Esophagus (tissue), 2 donors: ENCODE data around the gene KIFC3. TPM values are rescaled to one million over a fixed set of nuclear protein-coding genes. Genes with fewer than 3 reads are reported as not detected.

Experiments
- H3K27ac ChIP-seq, 2 donors: one replicate each; pipeline ENCODE4 v1.5.1; 2013; ENCODE audit warnings: low read depth in 2 of 2, mild to moderate bottlenecking in 2 of 2, inconsistent platforms in 1 of 2, low read length in 1 of 2, moderate library complexity in 1 of 2
- H3K27me3 ChIP-seq, 2 donors: one replicate each; pipeline ENCODE4 v1.6.1; 2013; ENCODE audit warnings: low read length in 2 of 2, control low read depth in 1 of 2, mild to moderate bottlenecking in 1 of 2; ENCODE audit not compliant: insufficient read depth in 2 of 2, control insufficient read depth in 1 of 2
- H3K36me3 ChIP-seq, 2 donors: one replicate each; pipeline ENCODE4 v1.6.1; 2013; ENCODE audit warnings: low read length in 1 of 2; ENCODE audit not compliant: control insufficient read depth in 2 of 2, insufficient read depth in 2 of 2
- H3K4me1 ChIP-seq, 2 donors: one replicate each; pipeline ENCODE4 v1.6.1; 2013; ENCODE audit warnings: low read length in 1 of 2; ENCODE audit not compliant: control insufficient read depth in 2 of 2, insufficient read depth in 2 of 2
- H3K4me3 ChIP-seq, 2 donors: one replicate each; pipeline ENCODE4 v1.5.1; 2013; ENCODE audit warnings: low read length in 2 of 2, mild to moderate bottlenecking in 2 of 2, low read depth in 1 of 2, moderate library complexity in 1 of 2
- H3K9me3 ChIP-seq, 2 donors: one replicate each; pipeline ENCODE4 v1.6.1; 2013; ENCODE audit warnings: mild to moderate bottlenecking in 2 of 2, low read depth in 1 of 2, low read length in 1 of 2, moderate library complexity in 1 of 2; ENCODE audit not compliant: control insufficient read depth in 2 of 2, insufficient read depth in 1 of 2
- WGBS, 2 donors: extraction: QIAGEN DNeasy Blood & Tissue Kit; methylation state at CpG; one replicate each; pipeline ENCODE4 v1.1.7; 2013; 5-methylcytosine and 5-hydroxymethylcytosine counted together
- polyA plus RNA-seq, 2 donors: library from polyadenylated mRNA; stranded (reverse); fragments of 200-250 nt; gene quantifications; one replicate each; pipeline ENCODE4 v1.2.3, GENCODE V29; 2013
- donor health status: healthy with polysubstance abuse.
- donor health status: Bipolar disorder and iron deficiency.

KIFC3 gene
- polyA plus RNA-seq, 2 donors = 21.9 to 65.1 TPM

DNA sequence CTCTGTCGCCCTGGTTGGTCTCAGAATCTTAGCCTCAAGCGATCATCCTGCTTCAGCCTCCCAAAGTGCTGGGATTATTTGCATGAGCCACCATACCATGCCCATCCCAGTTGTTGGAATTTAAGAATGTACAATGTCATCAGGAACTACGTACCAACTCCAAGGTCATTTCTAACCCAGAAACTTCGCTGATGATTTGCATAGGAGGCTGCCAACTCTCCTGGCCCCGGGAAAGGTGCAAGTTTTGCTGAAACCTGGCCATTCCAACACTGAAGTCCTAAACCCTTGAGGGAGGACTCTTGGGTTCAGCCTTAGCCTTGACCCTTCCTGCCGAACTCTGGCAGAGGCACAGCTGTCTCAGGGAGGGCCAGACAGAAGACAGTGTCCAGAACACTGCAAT, 2.9 kb upstream of the KIFC3 start:
- no peaks in the 10 kb centered on the region for H3K36me3 ChIP-seq
- no peak overlapping the region for H3K4me3 ChIP-seq
- peaks cover 6 to 21% of the 10 kb centered on the region in 2 donors for H3K4me1 ChIP-seq
- WGBS, 2 donors = 77 to 86% methylated on average over 6 of the region's 6 CpGs
- H3K27ac ChIP-seq = no peak overlapping the region
- H3K27me3 ChIP-seq = no peaks in the 10 kb centered on the region
- no peaks in the 10 kb centered on the region for H3K9me3 ChIP-seq

DNA sequence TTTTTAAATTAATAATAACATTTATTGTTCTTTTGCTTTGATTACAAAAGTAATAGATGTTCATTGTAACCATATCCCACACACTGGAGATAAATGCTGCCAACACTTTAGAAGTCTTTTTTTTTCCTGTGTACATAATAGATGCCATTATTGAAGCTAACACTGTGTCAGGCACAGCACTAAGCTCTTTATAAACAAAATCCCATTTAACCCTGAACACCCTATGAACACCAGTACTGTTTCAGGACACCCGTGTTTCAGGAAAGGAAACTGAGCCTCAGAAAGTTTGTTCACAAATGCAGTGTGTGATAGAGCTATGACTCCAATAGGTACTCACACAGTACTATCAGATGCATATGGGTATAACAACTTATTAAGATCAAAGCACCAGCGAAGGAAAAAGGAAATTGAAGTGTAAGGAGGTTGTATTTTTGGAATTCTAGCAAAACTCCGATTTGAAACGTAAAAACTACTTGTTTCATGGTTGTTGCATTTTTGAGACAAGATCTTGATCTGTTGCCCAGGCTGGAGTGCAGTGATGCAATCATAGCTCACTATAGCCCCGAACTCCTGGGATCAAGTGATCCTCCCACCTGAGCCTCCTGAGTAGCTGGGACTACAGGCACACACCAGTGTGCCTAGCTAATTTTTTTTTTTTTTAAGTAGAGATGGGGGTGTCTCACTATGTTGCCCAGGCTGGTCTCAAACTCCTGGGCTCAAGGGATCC, 2.0 kb upstream of the KIFC3 start:
- no peaks in the 10 kb centered on the region for H3K27me3 ChIP-seq
- no peaks in the 10 kb centered on the region for H3K9me3 ChIP-seq
- WGBS, 2 donors = 59 to 65% methylated on average over 5 of the region's 5 CpGs
- H3K4me1 ChIP-seq = peaks cover 7 to 19% of the 10 kb centered on the region in 2 donors
- no peak overlapping the region for H3K4me3 ChIP-seq
- no peak overlapping the region for H3K27ac ChIP-seq
- H3K36me3 ChIP-seq = no peaks in the 10 kb centered on the region

DNA sequence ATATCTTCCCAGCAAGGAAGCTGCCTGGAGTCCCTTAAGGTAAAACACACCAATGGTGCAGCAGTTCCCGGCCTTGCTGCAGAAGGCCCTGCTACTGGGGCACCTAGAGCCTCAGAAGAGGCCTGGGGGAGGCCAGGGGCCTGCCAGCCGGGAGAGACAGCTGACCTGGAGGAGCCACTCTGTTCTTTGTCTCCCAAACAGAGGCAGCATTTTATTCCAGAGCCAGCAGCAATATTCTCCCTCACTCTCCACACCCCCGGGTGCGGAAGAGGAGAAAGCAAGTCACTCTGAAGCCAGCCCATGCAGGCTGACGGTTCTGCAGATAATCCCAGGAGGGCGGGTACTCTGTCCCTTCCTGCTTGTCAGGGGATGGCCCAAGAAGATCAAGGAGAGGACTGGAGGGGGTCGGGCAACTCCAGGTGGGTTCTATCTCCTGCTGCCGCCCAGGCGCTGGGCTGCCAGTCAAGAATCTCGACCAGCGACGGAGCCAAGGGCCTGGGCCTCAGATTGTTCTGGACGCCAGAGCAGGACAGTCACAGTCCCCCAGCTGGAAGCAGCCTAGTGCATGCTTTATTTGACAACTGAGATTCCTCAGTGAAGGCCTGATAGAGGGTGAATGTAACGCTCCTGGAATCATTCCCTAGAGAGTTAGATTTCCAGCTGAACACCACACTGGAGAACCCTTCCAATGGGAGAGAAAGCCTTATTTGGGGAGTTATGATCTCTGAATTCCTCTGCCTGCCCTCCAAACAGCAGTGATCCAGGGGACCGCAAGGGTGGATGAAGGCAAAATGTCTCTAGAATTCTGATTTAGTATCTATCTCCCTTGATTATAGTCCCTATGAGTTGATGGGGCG, 1.1 kb upstream of the KIFC3 start:
- peak overlapping the region; percentile 34 to 36 for H3K27ac ChIP-seq
- peaks cover 7 to 19% of the 10 kb centered on the region in 2 donors for H3K4me1 ChIP-seq
- 61 to 68% methylated on average over 16 of the region's 16 CpGs for WGBS, 2 donors
- H3K9me3 ChIP-seq = no peaks in the 10 kb centered on the region
- no peak overlapping the region for H3K4me3 ChIP-seq
- no peaks in the 10 kb centered on the region for H3K36me3 ChIP-seq
- no peaks in the 10 kb centered on the region for H3K27me3 ChIP-seq

DNA sequence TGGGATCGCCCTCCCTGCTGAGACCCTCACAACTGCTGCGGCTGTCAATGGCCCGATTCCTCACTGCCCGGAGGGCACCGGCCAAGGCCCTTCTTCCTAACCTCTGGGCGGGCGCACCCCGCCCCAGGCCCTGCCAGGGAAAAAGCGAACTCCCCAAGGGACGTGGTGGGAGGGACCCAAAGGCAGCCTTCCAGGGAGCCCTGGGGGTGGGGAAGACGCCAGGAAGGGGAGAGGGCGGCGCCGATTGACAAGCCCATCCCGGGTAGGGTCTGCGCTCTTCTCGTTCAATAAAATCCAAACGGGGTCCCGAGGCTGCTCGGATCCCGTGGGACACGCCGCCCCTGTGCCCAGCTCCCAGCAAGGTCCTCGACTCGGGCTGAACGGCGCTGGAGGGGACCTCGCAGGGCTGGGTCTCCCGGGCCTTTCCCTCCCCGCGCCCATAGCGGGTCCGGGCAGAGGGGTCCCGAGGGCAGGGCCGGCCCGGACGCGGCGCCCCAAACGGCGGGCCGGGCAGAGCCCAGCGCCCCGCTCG, 416 bp downstream of the KIFC3 start:
- Histone ChIP-seq H3K36me3 (peaks cover 0 to 4% of the 10 kb centered on the region in 2 donors), H3K4me1 (peaks cover 10 to 22% of the 10 kb centered on the region in 2 donors), H3K27me3 (no peaks in the 10 kb centered on the region), H3K27ac (peak overlapping the region; percentile 36 to 83), H3K9me3 (no peaks in the 10 kb centered on the region), H3K4me3 (peak overlapping the region; percentile 49 to 59)
- 6 to 8% methylated on average over 45 of the region's 45 CpGs for WGBS, 2 donors

DNA sequence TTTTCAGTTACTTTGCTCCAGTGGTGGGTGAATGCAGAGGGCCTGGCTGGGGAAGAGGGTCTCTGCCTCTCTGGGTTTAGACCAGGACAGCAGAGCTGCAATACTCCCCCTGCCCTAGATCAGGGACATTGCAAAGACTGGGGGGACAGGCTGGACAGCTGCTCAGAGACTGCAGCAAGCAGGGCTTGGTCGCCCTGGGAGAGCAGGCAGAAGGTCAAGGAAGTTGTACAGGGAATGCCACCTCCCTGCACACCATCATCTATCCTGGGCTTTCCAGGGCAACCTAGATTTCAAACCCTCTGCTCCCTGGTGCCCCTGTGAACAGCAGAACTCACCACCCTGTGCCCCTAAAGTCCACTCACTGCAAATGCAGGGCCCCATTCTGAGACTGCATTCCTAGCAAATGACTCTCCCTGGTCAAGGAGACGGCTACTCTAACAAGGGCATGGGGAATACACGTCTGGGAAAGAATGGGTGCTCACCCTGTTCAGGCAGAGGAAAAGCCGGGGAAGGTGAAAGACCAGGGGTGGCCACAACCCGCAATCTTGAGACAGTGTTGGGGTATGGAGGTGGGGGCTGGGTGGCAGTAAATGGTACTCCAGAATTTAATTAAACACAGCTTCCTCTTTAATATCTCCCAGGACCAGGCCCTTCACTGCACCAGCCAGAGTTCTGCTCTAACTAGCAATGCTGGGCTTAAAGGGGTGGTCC, 1.0 kb downstream of the KIFC3 start:
- peak overlapping the region; percentile 49 to 59 for H3K4me3 ChIP-seq
- H3K36me3 ChIP-seq = peaks cover 0 to 4% of the 10 kb centered on the region in 2 donors
- H3K4me1 ChIP-seq = peaks cover 10 to 22% of the 10 kb centered on the region in 2 donors
- no peaks in the 10 kb centered on the region for H3K9me3 ChIP-seq
- H3K27ac ChIP-seq = peak overlapping the region; percentile 36 to 83
- 50 to 53% methylated on average over 5 of the region's 5 CpGs for WGBS, 2 donors
- H3K27me3 ChIP-seq = no peaks in the 10 kb centered on the region

DNA sequence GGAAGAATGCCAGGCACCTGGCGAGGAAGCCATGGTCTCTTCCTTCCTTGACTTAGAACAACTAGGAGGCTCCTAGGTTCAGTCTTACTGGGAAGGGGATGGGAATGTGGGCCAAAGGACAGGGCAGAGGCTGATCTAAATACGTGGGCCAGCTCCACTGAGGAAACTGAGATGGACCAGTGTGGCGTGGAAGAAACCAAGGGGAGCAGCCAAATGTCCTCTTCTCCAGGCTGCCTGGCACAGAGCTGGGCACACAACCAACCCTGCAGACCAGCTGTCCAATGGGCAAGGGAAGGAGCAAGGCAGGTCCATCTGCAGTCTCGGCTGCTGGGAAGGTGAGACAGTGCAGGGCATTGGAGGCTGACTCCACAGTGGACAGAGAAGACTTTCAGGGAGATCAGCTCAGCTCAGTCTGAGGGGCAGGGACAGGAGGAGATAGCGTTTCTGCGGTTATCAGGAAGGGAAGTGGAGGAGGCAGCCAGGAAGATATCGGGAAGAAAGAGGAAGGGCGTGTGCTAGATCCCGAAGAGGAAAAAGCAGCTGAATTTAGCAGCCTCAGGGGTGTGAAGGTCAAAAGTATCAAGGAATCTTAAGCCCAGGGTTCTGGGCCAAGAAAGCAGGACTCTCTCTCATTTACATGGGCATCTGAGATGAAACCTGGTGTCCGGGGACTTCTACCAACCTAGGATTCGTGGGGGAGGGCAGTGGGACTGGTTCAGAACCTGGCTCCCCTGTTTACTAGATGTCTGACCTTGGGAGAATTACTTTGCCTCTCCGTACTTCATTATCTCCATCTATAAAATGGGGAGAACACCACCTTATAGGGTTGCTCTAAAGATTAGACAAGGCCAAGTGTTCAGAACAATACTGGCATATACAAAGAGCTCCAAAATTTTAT, 1.8 kb downstream of the KIFC3 start:
- WGBS, 2 donors = 54 to 68% methylated on average over 12 of the region's 12 CpGs
- H3K27me3 ChIP-seq = no peaks in the 10 kb centered on the region
- no peaks in the 10 kb centered on the region for H3K9me3 ChIP-seq
- H3K4me3 ChIP-seq = peak overlapping the region in 1 of 2 donors; percentile 7
- peak overlapping the region in 1 of 2 donors; percentile 52 for H3K27ac ChIP-seq
- peaks cover 10 to 22% of the 10 kb centered on the region in 2 donors for H3K4me1 ChIP-seq
- H3K36me3 ChIP-seq = peaks cover 0 to 4% of the 10 kb centered on the region in 2 donors

DNA sequence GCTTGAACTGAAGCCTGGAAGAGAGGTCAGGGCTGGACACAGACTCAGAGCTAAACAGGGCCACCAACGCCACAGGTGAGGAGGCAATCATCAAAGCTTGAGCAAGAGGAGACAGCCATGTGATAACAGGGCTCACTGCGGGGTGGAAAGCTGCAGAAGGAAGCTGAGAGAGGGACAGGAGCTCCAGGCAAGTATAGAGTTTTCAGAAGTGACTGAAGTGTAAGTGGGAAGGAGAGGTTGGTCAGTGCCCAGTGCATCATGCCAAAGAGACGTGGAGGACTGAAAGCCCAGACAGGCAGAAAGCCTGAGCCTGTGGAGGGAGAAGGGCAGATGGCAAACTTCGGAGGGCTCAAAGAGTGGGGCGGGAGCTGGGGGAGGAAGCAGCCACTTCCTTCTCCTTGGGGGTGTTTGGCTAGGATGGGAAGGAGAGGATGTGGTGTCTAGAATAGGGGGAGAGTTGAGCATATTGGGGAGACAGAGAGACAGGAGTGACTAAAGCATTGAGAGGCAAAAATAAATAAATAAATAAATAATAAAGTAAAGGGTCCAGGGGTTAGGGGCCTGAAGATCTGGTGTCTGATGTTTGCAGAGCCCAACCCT, 2.6 kb downstream of the KIFC3 start:
- no peak overlapping the region for H3K27ac ChIP-seq
- peaks cover 10 to 22% of the 10 kb centered on the region in 2 donors for H3K4me1 ChIP-seq
- no peaks in the 10 kb centered on the region for H3K9me3 ChIP-seq
- no peaks in the 10 kb centered on the region for H3K27me3 ChIP-seq
- H3K4me3 ChIP-seq = peak overlapping the region in 1 of 2 donors; percentile 25
- WGBS, 2 donors = 49 to 62% methylated on average over 5 of the region's 5 CpGs
- H3K36me3 ChIP-seq = peaks cover 0 to 4% of the 10 kb centered on the region in 2 donors

DNA sequence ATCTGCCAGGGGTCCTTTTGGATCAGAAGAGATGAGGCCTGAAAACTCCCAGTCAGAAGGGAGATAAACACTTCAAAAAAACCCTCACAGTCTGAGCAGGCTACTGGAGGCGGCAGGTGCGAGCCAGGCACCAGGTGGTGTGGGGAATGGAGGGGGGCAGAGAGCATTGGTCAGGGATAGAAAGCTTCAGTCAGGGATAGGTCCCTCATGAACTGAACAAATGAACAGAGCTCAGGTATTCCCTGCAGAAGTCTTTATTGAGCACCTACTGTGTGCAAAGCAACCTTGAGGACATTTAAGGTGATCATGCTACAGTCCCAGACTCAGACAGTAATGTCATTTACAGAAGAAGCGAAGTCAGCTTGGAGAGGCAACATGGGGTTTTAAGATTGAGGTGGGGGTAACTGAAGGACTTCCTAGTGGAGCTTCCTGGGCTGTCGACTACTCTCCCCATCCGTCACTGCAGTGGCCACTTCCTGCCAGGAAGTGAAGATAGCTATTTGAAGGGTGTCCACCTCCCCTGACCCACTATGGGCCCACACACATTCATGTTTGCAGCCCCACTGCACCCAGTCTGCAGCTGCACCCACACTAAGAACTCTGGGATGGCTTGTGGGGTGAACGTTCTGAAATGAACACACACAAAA, 3.2 kb downstream of the KIFC3 start:
- H3K4me1 ChIP-seq = peaks cover 10 to 22% of the 10 kb centered on the region in 2 donors
- no peaks in the 10 kb centered on the region for H3K27me3 ChIP-seq
- peaks cover 0 to 4% of the 10 kb centered on the region in 2 donors for H3K36me3 ChIP-seq
- no peak overlapping the region for H3K27ac ChIP-seq
- no peaks in the 10 kb centered on the region for H3K9me3 ChIP-seq
- H3K4me3 ChIP-seq = peak overlapping the region in 1 of 2 donors; percentile 25
- WGBS, 2 donors = 55 to 73% methylated on average over 6 of the region's 6 CpGs
